Measurements from ENCODE around the gene HPCA.

DNA sequence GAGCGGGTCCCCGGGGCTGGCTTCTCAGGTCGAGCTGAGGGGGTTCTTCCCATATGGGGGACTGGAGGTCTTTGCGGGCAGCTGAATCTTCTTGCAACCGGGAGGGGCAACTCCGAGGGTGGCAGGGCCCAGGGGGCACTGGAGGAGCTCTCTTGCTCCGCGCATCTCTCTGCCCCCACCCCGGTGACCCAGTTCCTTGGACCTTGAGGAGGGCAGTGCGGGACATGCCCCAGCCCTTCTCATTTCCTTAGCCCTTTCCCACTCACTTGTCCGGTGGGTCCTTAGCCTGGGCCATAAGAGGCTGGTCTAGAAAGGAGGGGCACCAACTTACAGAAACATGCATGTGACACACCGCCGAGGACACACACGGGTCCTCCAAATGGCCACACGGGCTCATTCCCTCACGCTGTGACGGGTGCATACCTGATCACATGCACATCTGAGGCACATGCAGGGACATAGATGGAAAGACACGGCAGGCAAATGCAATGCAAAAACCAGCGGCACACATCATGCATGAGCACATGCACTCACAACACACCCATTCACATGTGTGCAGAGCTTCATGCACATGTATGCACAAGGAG, 630 bp downstream of the HPCA start:
- TF ChIP-seq, protein P1, sequence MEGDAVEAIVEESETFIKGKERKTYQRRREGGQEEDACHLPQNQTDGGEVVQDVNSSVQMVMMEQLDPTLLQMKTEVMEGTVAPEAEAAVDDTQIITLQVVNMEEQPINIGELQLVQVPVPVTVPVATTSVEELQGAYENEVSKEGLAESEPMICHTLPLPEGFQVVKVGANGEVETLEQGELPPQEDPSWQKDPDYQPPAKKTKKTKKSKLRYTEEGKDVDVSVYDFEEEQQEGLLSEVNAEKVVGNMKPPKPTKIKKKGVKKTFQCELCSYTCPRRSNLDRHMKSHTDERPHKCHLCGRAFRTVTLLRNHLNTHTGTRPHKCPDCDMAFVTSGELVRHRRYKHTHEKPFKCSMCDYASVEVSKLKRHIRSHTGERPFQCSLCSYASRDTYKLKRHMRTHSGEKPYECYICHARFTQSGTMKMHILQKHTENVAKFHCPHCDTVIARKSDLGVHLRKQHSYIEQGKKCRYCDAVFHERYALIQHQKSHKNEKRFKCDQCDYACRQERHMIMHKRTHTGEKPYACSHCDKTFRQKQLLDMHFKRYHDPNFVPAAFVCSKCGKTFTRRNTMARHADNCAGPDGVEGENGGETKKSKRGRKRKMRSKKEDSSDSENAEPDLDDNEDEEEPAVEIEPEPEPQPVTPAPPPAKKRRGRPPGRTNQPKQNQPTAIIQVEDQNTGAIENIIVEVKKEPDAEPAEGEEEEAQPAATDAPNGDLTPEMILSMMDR (IDR thresholded peaks at IDR 0.05), result no peak
- no peak for TF ChIP-seq POLR2A (IDR thresholded peaks at IDR 0.05)
